NCI-H526 treated with DMSO at 0.1 percent for 48 hours (cell line): ENCODE data around the gene RSBN1L.
"Not testable (repeated sequence)": the region's sequence is repeated elsewhere in the genome, so short reads cannot be mapped to it uniquely, and the experiment has no call there.

Source experiments
- DNase-seq: peaks from one replicate; lab custom pipeline; 2025; lab: John Stamatoyannopoulos, UW

RSBN1L gene

GRCh38 chr7:77687747-77688144 is 8.5 kb upstream of the RSBN1L start:
- no peak for DNase-seq

GRCh38 chr7:77690289-77690688 is 6.0 kb upstream of the RSBN1L start:
- DNase-seq = peak; percentile 85

GRCh38 chr7:77691892-77692491 is 4.3 kb upstream of the RSBN1L start:
- DNase-seq = no peak

- DNase-seq = no peak
Measured at GRCh38 chr7:77693830-77694583, 2.3 kb upstream of the RSBN1L start.

- peak; percentile 78 for DNase-seq
Measured at GRCh38 chr7:77696643-77697534, 630 bp downstream of the RSBN1L start.

GRCh38 chr7:77697535-77697831 is 1.2 kb downstream of the RSBN1L start:
- DNase-seq = no peak

- peak; percentile 27 for DNase-seq
Measured at GRCh38 chr7:77698042-77698625, 1.9 kb downstream of the RSBN1L start.

- DNase-seq = peak; percentile 28
Measured at GRCh38 chr7:77699056-77699455, 2.8 kb downstream of the RSBN1L start.

- DNase-seq = no peak
Measured at GRCh38 chr7:77702513-77702912, 6.3 kb downstream of the RSBN1L start.

- DNase-seq = no peak
Measured at GRCh38 chr7:77702968-77703472, 6.8 kb downstream of the RSBN1L start.

GRCh38 chr7:77703669-77704068 is 7.4 kb downstream of the RSBN1L start:
- DNase-seq = not testable (repeated sequence)

- no peak for DNase-seq
Measured at GRCh38 chr7:77707504-77707992, 11.3 kb downstream of the RSBN1L start.

- DNase-seq = no peak
Measured at GRCh38 chr7:77710067-77710466, 13.8 kb downstream of the RSBN1L start.

- no peak for DNase-seq
Measured at GRCh38 chr7:77710861-77711260, 14.6 kb downstream of the RSBN1L start.

- no peak for DNase-seq
Measured at GRCh38 chr7:77714195-77714594, 17.9 kb downstream of the RSBN1L start.

- not testable (repeated sequence) for DNase-seq
Measured at GRCh38 chr7:77714931-77715330, 18.7 kb downstream of the RSBN1L start.

- no peak for DNase-seq
Measured at GRCh38 chr7:77716804-77717203, 20.5 kb downstream of the RSBN1L start.

GRCh38 chr7:77717566-77717965 is 21.3 kb downstream of the RSBN1L start:
- not testable (repeated sequence) for DNase-seq

GRCh38 chr7:77727527-77727926 is 31.3 kb downstream of the RSBN1L start:
- no peak for DNase-seq

- DNase-seq = no peak
Measured at GRCh38 chr7:77727936-77728701, 31.9 kb downstream of the RSBN1L start.
